ENCODE results near the gene DCC. TPM values are rescaled to one million over a fixed set of nuclear protein-coding genes. Genes with fewer than 3 reads are reported as not detected.

The DCC gene
- total RNA-seq, 3 donors from 2014 or later (not counting 1 experiment from before 2014, with no cell fraction given): not detected

DNA sequence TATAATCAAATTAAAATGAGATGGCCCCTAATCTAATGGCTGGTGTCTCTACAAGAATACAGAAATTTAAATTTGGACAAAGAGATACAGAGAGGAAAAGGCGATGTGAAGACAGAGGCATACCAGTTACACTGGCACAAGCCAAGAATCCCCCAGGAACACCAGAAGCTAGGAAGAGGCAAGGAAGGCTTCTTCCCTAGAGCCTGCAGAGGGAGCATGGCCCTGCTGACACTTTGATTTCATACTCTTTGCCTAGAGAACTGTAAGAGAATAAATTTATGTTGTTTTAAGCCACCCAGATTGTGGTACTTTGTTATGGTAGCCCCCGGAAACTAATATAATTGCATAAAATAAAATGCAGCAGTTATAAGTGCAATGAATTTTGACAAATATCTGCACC is 1213.0 kb downstream of the DCC start:
- Mint-ChIP-seq H3K27me3 (ENCODE audit: low read depth in 2 of 2) (no peaks in the 10 kb centered on the region), H3K9me3 (peaks cover 8 to 12% of the 10 kb centered on the region in 2 donors), H3K27ac (no peak overlapping the region), H3K4me1 (no peaks in the 10 kb centered on the region), H3K36me3 (no peaks in the 10 kb centered on the region), H3K4me3 (no peak overlapping the region)
- H3K4me1 ChIP-seq (ENCODE audit: control insufficient read depth, insufficient read depth, low read length): no peaks in the 10 kb centered on the region
- no peak overlapping the region for H3K4me3 ChIP-seq (ENCODE audit: low read length)
- DNase-seq (no peak), ATAC-seq (no peak)
- H3K36me3 ChIP-seq (ENCODE audit: control insufficient read depth, insufficient read depth, low read length): no peaks in the 10 kb centered on the region
- WGBS (ENCODE audit: insufficient coverage): 50% methylated on average over 1 of the region's 2 CpGs
- intact Hi-C loops (cut with micrococcal nuclease): no loop called here
- H3K9me3 ChIP-seq (ENCODE audit: control insufficient read depth, insufficient read depth, low read length): peaks cover 3% of the 10 kb centered on the region
- no peaks in the 10 kb centered on the region for H3K27me3 ChIP-seq (ENCODE audit: control insufficient read depth, insufficient read depth, low read length)
- no peak overlapping the region for H3K27ac ChIP-seq (ENCODE audit: low read length)
- TF ChIP-seq, protein P1, sequence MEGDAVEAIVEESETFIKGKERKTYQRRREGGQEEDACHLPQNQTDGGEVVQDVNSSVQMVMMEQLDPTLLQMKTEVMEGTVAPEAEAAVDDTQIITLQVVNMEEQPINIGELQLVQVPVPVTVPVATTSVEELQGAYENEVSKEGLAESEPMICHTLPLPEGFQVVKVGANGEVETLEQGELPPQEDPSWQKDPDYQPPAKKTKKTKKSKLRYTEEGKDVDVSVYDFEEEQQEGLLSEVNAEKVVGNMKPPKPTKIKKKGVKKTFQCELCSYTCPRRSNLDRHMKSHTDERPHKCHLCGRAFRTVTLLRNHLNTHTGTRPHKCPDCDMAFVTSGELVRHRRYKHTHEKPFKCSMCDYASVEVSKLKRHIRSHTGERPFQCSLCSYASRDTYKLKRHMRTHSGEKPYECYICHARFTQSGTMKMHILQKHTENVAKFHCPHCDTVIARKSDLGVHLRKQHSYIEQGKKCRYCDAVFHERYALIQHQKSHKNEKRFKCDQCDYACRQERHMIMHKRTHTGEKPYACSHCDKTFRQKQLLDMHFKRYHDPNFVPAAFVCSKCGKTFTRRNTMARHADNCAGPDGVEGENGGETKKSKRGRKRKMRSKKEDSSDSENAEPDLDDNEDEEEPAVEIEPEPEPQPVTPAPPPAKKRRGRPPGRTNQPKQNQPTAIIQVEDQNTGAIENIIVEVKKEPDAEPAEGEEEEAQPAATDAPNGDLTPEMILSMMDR (IDR thresholded peaks at IDR 0.05): no peak

DNA sequence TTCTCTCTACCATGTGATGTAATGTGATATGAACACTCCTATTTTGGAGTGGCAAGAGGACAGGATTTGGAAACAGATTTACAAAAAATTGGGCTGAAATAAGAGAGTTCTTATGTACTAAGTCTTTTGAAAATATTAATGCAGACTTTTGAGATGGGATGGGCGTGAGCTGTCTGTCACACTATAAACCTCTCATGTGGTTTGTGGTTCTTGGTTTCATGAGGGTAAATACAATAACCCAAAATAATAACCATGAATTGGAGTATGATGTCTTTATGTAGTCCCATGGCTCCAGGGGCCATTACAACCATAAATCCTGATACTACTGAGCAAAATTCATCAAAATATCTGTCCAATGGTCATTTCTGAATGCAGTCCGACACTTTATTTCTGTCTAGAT is 1216.5 kb downstream of the DCC start:
- intact Hi-C loops (cut with micrococcal nuclease): no loop called here
- H3K4me1 ChIP-seq (ENCODE audit: control insufficient read depth, insufficient read depth, low read length): no peaks in the 10 kb centered on the region
- H3K4me3 ChIP-seq (ENCODE audit: low read length): no peak overlapping the region
- Mint-ChIP-seq H3K27me3 (ENCODE audit: low read depth in 2 of 2) (no peaks in the 10 kb centered on the region), H3K36me3 (no peaks in the 10 kb centered on the region), H3K4me1 (no peaks in the 10 kb centered on the region), H3K4me3 (no peak overlapping the region), H3K9me3 (peaks cover 6 to 7% of the 10 kb centered on the region in 2 donors), H3K27ac (no peak overlapping the region)
- DNase-seq (no peak), ATAC-seq (no peak)
- no CpG with 5 or more reads among the region's 2 CpGs for WGBS (ENCODE audit: insufficient coverage)
- no peaks in the 10 kb centered on the region for H3K36me3 ChIP-seq (ENCODE audit: control insufficient read depth, insufficient read depth, low read length)
- peaks cover 3% of the 10 kb centered on the region for H3K9me3 ChIP-seq (ENCODE audit: control insufficient read depth, insufficient read depth, low read length)
- H3K27me3 ChIP-seq (ENCODE audit: control insufficient read depth, insufficient read depth, low read length): no peaks in the 10 kb centered on the region
- H3K27ac ChIP-seq (ENCODE audit: low read length): no peak overlapping the region
- TF ChIP-seq, protein P1 (IDR thresholded peaks at IDR 0.05): no peak

DNA sequence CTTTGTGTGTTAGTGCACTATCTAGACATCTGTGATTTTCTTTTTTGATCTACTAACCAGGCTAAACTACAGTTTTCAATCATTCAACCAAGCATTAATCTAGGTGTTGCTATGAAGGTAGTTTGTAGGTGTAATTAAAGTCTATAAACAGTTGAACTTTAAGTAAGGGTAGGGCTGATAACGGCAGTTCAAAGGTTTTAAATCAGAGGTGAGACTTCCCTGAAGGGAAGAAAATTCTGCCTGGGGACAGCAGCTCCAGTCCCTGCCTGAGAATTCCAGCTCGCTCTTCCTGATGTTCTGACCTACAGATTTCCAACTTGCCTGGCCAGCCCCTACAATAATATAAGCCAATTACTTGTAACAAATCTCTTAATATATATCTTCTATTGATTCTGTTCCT is 1220.5 kb downstream of the DCC start:
- ATAC-seq (no peak), DNase-seq (no peak)
- Histone ChIP-seq H3K4me1 (ENCODE audit: control insufficient read depth, insufficient read depth, low read length) (no peaks in the 10 kb centered on the region), H3K27ac (ENCODE audit: low read length) (no peak overlapping the region), H3K4me3 (ENCODE audit: low read length) (no peak overlapping the region), H3K27me3 (ENCODE audit: control insufficient read depth, insufficient read depth, low read length) (no peaks in the 10 kb centered on the region), H3K9me3 (ENCODE audit: control insufficient read depth, insufficient read depth, low read length) (no peaks in the 10 kb centered on the region), H3K36me3 (ENCODE audit: control insufficient read depth, insufficient read depth, low read length) (no peaks in the 10 kb centered on the region)
- 85% methylated on average over 2 of the region's 2 CpGs for WGBS (ENCODE audit: insufficient coverage)
- Mint-ChIP-seq H3K27ac (no peak overlapping the region), H3K4me1 (no peaks in the 10 kb centered on the region), H3K36me3 (no peaks in the 10 kb centered on the region), H3K9me3 (peaks cover 6 to 10% of the 10 kb centered on the region in 2 donors), H3K27me3 (ENCODE audit: low read depth in 2 of 2) (no peaks in the 10 kb centered on the region), H3K4me3 (no peak overlapping the region)
- intact Hi-C loops (cut with micrococcal nuclease): no loop called here
- TF ChIP-seq, protein P1 (IDR thresholded peaks at IDR 0.05): no peak

DNA sequence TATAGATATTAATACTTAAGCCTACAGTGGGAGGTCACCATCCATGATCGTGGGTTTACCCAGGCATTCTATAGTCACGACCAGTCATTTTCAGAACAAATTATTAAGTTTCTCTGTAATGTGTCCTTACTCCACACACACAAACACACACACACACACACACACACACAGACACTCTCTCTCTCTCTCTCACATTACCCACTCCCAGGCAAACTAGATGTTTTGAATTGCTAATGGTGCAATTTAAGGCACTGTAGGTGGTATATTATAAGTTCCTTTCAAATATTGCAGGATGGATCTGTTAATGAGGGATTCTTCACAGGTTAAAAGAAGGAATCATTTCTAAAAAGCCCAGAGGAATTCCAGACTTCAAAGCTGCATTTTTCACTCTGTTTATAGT is 1226.6 kb downstream of the DCC start:
- Mint-ChIP-seq H3K9me3 (peaks cover 2 to 8% of the 10 kb centered on the region in 2 donors), H3K27ac (no peak overlapping the region), H3K4me1 (no peaks in the 10 kb centered on the region), H3K4me3 (no peak overlapping the region), H3K27me3 (ENCODE audit: low read depth in 2 of 2) (no peaks in the 10 kb centered on the region), H3K36me3 (no peaks in the 10 kb centered on the region)
- TF ChIP-seq, protein P1 (IDR thresholded peaks at IDR 0.05): no peak
- no peak overlapping the region for H3K4me3 ChIP-seq (ENCODE audit: low read length)
- H3K27me3 ChIP-seq (ENCODE audit: control insufficient read depth, insufficient read depth, low read length): no peaks in the 10 kb centered on the region
- no peak overlapping the region for H3K27ac ChIP-seq (ENCODE audit: low read length)
- 87% methylated on average over 2 of the region's 2 CpGs for WGBS (ENCODE audit: insufficient coverage)
- H3K9me3 ChIP-seq (ENCODE audit: control insufficient read depth, insufficient read depth, low read length): no peaks in the 10 kb centered on the region
- H3K36me3 ChIP-seq (ENCODE audit: control insufficient read depth, insufficient read depth, low read length): no peaks in the 10 kb centered on the region
- ATAC-seq (no peak), DNase-seq (no peak)
- intact Hi-C loops (cut with micrococcal nuclease): loop anchor here (5.0 kb wide), 1 partner anchor 1106 kb away; no protein-coding TSS in a partner anchor
- no peaks in the 10 kb centered on the region for H3K4me1 ChIP-seq (ENCODE audit: control insufficient read depth, insufficient read depth, low read length)
